Mesendoderm (in vitro differentiated cells): ENCODE results near the gene SLC2A6.
A peak's percentile ranks its signal among the peaks of the same experiment; 100 is the strongest.

ENCODE experiments used
- DNase-seq: peaks from one replicate; pipeline ENCODE4 v3.0.0; 2013
- H2AK5ac ChIP-seq: 2 replicates; pipeline ENCODE4 v1.6.1; 2013; ENCODE audit warnings: low read length, inconsistent platforms
- H2BK120ac ChIP-seq: 2 replicates; pipeline ENCODE4 v1.6.1; 2013; ENCODE audit warnings: low read depth, mild to moderate bottlenecking, low read length, moderate library complexity, mixed read lengths
- H2BK15ac ChIP-seq: replicated peaks from 2 replicates; pipeline ENCODE4 v1.6.1; 2013; ENCODE audit warnings: low read depth, mild to moderate bottlenecking, moderate library complexity
- H2BK5ac ChIP-seq: 2 replicates; pipeline ENCODE4 v1.6.1; 2013; ENCODE audit warnings: low read length, inconsistent platforms
- H3K18ac ChIP-seq: 2 replicates; pipeline ENCODE4 v1.6.1; 2013; ENCODE audit warnings: mild to moderate bottlenecking, low read length, mixed read lengths
- H3K23ac ChIP-seq: one replicate; pipeline ENCODE4 v1.6.1; 2013; ENCODE audit warnings: low read length
- H3K27ac ChIP-seq: 2 replicates; pipeline ENCODE4 v1.5.1; 2013; ENCODE audit warnings: low read depth, mild to moderate bottlenecking, inconsistent platforms, low read length, moderate library complexity
- H3K27me3 ChIP-seq: 2 replicates; pipeline ENCODE4 v1.6.1; 2013; ENCODE audit warnings: low read length, control low read depth, mild to moderate bottlenecking, inconsistent platforms; ENCODE audit not compliant: insufficient read depth, poor library complexity
- H3K36me3 ChIP-seq: 2 replicates; pipeline ENCODE4 v1.6.1; 2013; ENCODE audit warnings: low read length, inconsistent platforms; ENCODE audit not compliant: control insufficient read depth, insufficient read depth
- H3K4ac ChIP-seq: one replicate; pipeline ENCODE4 v1.6.1; 2013; ENCODE audit warnings: low read depth, mild to moderate bottlenecking, low read length, moderate library complexity
- H3K4me1 ChIP-seq: 2 replicates; pipeline ENCODE4 v1.6.1; 2013; ENCODE audit warnings: low read depth, low read length, inconsistent platforms; ENCODE audit not compliant: control insufficient read depth
- H3K4me2 ChIP-seq: 2 replicates; pipeline ENCODE4 v1.6.1; 2013; ENCODE audit warnings: low read length
- H3K4me3 ChIP-seq: 2 replicates; pipeline ENCODE4 v1.5.1; 2013; ENCODE audit warnings: mild to moderate bottlenecking, low read length
- H3K56ac ChIP-seq: one replicate; pipeline ENCODE4 v1.6.1; 2013; ENCODE audit warnings: low read length
- H3K79me1 ChIP-seq: 2 replicates; pipeline ENCODE4 v1.6.1; 2013; ENCODE audit warnings: low read length, inconsistent platforms
- H3K79me2 ChIP-seq: 2 replicates; pipeline ENCODE4 v1.6.1; 2013; ENCODE audit warnings: mild to moderate bottlenecking, low read length; ENCODE audit not compliant: control insufficient read depth, insufficient read depth
- H3K9ac ChIP-seq: 2 replicates; pipeline ENCODE4 v1.6.1; 2013; ENCODE audit warnings: low read length, inconsistent platforms
- H4K5ac ChIP-seq: one replicate; pipeline ENCODE4 v1.6.1; 2013; ENCODE audit warnings: low read length
- H4K8ac ChIP-seq: one replicate; pipeline ENCODE4 v1.6.1; 2013; ENCODE audit warnings: low read depth, mild to moderate bottlenecking, control low read depth, low read length, moderate library complexity
- WGBS: extraction: QIAGEN DNeasy Blood & Tissue Kit; methylation state at CpG from one replicate; pipeline ENCODE4 v1.1.7; 2013; ENCODE audit warnings: low lambda C conversion rate, missing lambda C conversion rate; ENCODE audit not compliant: insufficient coverage; ENCODE audit errors: extremely low coverage; 5-methylcytosine and 5-hydroxymethylcytosine counted together

Gene SLC2A6

DNA sequence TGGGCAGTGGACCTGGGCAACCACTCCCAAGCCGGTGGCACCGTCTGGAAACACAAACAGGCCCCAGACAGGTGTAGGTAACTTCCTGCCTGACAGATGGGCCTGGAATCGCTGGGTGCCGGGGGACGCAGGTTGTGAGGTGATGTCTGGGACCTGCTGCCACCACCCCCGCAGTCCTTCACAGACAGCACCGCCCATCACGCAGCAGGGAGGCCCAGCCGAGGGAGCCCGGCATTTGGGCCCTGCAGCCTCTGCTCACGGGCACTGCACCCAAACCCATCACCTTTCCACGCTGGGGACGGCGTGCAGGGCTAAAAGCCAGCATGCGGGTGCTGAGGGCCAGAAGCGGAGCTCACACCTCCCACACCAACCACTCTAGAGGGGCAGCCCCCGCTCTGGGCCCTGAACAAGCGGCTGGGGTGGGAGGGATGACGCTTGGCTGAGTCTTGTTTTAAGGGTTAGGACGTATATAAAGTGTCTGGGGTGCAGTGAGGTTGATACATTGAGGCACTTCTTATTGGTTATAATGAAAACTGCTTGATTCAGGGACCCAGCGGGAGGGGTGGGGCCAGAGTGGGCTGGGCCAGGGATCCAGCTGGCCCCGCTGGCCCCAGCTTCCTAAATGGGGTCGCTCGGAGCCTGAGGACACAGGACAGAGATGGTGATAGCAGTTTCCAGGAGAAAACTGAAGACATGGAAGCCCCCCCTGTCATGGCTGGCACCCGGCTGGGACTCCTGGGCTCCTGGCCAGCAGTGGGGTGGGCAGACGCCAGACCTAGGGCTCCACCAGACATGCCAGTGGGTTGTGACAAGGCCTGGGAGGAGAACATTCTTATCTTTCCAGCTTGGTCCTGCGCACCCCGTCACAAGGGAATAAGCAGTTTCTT lies 34.6 kb upstream of the SLC2A6 start:
- H4K8ac ChIP-seq: no peak overlapping the region
- H3K23ac ChIP-seq: no peak overlapping the region
- H3K18ac ChIP-seq: no peak overlapping the region
- H3K4me1 ChIP-seq: peaks cover 7% of the 10 kb centered on the region
- peak overlapping the region; percentile 25 for H3K56ac ChIP-seq
- no peak overlapping the region for H2BK5ac ChIP-seq
- DNase-seq: no peak
- H3K27ac ChIP-seq: no peak overlapping the region
- H3K27me3 ChIP-seq: no peaks in the 10 kb centered on the region
- H2BK15ac ChIP-seq: no peak overlapping the region
- H3K79me2 ChIP-seq: no peaks in the 10 kb centered on the region
- no peaks in the 10 kb centered on the region for H3K79me1 ChIP-seq
- WGBS: no CpG with 5 or more reads among the region's 28 CpGs
- no peak overlapping the region for H3K9ac ChIP-seq
- H2AK5ac ChIP-seq: no peak overlapping the region
- no peak overlapping the region for H2BK120ac ChIP-seq
- no peak overlapping the region for H3K4me3 ChIP-seq
- H3K36me3 ChIP-seq: no peaks in the 10 kb centered on the region
- no peak overlapping the region for H3K4ac ChIP-seq
- no peak overlapping the region for H4K5ac ChIP-seq
- H3K4me2 ChIP-seq: no peak overlapping the region

DNA sequence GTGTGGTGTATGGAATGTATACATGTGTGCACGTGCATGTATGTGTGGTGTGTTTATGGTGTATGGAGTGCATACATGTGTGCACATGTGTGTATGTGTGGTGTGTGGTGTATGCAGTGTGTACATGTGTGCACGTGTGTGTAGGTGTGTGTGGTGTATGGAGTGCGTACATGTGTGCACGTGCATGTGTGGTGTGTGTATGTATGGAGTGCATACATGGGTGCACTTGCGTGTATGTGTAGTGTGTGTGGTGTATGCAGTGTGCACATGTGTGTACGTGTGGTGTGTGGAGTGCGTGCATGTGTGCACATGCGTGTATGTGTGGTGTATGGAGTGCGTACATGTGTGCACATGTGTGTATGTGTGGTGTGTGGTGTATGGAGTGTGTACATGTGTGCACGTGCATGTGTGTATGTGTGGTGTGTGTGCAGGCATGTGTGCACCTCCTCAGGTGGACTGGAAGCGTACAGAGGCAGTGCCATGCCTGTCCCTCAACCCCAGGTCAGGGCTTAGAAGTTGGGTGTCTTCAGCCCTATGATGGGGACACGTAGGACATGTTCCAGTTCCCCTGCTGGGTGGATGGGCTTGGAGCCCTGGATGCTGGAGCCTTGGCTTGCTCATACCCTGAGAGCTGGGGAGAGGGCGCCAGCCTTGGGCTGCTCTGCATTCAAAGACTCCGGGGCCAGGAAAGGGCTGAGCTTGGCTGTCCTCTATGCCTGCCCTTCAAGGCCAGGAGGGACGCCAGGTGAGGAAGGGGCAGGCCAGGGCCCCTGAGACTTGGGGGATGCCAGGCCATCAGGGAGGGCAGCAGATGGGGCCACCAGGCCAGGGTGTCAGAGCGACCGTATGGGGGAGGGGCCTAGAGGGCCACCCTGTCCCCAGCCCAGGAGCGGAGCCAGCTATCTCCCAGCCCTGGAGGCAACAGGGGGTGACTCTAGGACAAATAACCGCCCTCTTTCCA lies 33.6 kb upstream of the SLC2A6 start:
- H3K27ac ChIP-seq: no peak overlapping the region
- H3K4me2 ChIP-seq: no peak overlapping the region
- no peaks in the 10 kb centered on the region for H3K79me1 ChIP-seq
- no peaks in the 10 kb centered on the region for H3K79me2 ChIP-seq
- H4K8ac ChIP-seq: no peak overlapping the region
- no peak overlapping the region for H3K4me3 ChIP-seq
- H3K18ac ChIP-seq: no peak overlapping the region
- peaks cover 7% of the 10 kb centered on the region for H3K4me1 ChIP-seq
- H3K9ac ChIP-seq: no peak overlapping the region
- H2AK5ac ChIP-seq: no peak overlapping the region
- WGBS: no CpG with 5 or more reads among the region's 19 CpGs
- H3K36me3 ChIP-seq: no peaks in the 10 kb centered on the region
- H2BK15ac ChIP-seq: no peak overlapping the region
- H3K23ac ChIP-seq: no peak overlapping the region
- no peaks in the 10 kb centered on the region for H3K27me3 ChIP-seq
- H4K5ac ChIP-seq: no peak overlapping the region
- no peak for DNase-seq
- H3K56ac ChIP-seq: no peak overlapping the region
- H3K4ac ChIP-seq: no peak overlapping the region
- no peak overlapping the region for H2BK5ac ChIP-seq
- H2BK120ac ChIP-seq: no peak overlapping the region

DNA sequence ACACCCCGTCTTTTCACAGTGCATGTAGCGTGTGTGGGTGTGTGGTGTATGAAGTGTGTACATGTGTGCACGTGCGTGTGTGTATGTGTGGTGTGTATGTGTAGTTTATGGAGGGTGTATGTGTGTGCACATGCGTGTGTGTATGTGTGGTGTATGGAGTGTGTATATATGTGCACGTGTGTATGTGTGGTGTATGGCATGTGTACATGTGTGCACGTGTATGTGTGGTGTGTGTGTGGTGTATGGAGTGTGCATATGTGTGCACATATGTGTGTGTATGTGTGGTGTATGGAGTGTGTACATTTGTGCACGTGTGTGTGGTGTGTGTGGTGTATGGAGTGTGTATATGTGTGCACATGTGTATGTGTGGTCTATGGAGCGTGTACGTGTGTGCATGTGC lies 32.7 kb upstream of the SLC2A6 start:
- 100% methylated on average over 2 of the region's 10 CpGs for WGBS
- peaks cover 7% of the 10 kb centered on the region for H3K4me1 ChIP-seq
- H2BK15ac ChIP-seq: no peak overlapping the region
- H3K4ac ChIP-seq: no peak overlapping the region
- no peak overlapping the region for H4K8ac ChIP-seq
- no peak for DNase-seq
- H3K27me3 ChIP-seq: no peaks in the 10 kb centered on the region
- H2BK5ac ChIP-seq: no peak overlapping the region
- H3K27ac ChIP-seq: no peak overlapping the region
- H2BK120ac ChIP-seq: no peak overlapping the region
- H3K18ac ChIP-seq: no peak overlapping the region
- H4K5ac ChIP-seq: no peak overlapping the region
- H3K79me2 ChIP-seq: no peaks in the 10 kb centered on the region
- H3K23ac ChIP-seq: no peak overlapping the region
- H3K36me3 ChIP-seq: no peaks in the 10 kb centered on the region
- H3K79me1 ChIP-seq: no peaks in the 10 kb centered on the region
- H3K4me3 ChIP-seq: no peak overlapping the region
- H2AK5ac ChIP-seq: no peak overlapping the region
- H3K9ac ChIP-seq: no peak overlapping the region
- H3K4me2 ChIP-seq: no peak overlapping the region
- no peak overlapping the region for H3K56ac ChIP-seq

DNA sequence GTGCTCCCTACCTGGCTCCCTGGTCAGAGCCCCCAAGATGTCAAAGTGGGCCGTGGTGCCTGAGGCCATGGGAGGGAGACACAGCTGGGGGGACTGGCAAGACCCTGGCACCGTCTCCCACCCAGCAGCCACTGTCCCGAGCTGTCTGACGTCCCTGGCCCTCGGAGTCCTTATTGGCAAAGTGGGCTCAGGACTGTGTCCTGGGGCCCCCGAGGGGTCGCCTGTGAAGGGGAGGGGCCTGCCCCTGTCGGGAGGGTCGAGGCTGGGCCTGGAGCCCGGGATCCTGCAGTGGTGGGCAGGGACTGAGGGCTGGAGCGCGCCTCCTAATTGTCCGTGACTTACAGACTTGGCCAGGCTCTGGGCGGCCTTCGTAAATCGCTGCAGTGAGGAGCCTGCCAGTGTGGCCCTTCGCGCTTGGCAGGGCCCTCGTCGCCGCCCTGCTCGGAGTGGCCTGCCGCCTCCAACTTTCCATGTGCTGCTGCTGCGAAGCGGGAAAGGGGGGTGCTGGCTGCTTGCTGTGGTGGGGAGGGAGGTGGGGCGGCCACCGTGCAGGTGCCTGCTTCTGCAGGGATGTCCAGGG lies 32.1 kb upstream of the SLC2A6 start:
- Histone ChIP-seq H3K4me2 (no peak overlapping the region), H2BK5ac (no peak overlapping the region), H3K27ac (no peak overlapping the region), H3K36me3 (no peaks in the 10 kb centered on the region), H3K27me3 (no peaks in the 10 kb centered on the region), H3K9ac (no peak overlapping the region), H4K5ac (no peak overlapping the region), H3K4me3 (no peak overlapping the region), H2BK120ac (no peak overlapping the region), H3K56ac (no peak overlapping the region), H2AK5ac (no peak overlapping the region), H3K23ac (no peak overlapping the region), H3K4ac (no peak overlapping the region), H3K18ac (no peak overlapping the region), H4K8ac (no peak overlapping the region), H2BK15ac (no peak overlapping the region), H3K79me2 (no peaks in the 10 kb centered on the region), H3K4me1 (peaks cover 7% of the 10 kb centered on the region), H3K79me1 (no peaks in the 10 kb centered on the region)
- no peak for DNase-seq
- no CpG with 5 or more reads among the region's 27 CpGs for WGBS

DNA sequence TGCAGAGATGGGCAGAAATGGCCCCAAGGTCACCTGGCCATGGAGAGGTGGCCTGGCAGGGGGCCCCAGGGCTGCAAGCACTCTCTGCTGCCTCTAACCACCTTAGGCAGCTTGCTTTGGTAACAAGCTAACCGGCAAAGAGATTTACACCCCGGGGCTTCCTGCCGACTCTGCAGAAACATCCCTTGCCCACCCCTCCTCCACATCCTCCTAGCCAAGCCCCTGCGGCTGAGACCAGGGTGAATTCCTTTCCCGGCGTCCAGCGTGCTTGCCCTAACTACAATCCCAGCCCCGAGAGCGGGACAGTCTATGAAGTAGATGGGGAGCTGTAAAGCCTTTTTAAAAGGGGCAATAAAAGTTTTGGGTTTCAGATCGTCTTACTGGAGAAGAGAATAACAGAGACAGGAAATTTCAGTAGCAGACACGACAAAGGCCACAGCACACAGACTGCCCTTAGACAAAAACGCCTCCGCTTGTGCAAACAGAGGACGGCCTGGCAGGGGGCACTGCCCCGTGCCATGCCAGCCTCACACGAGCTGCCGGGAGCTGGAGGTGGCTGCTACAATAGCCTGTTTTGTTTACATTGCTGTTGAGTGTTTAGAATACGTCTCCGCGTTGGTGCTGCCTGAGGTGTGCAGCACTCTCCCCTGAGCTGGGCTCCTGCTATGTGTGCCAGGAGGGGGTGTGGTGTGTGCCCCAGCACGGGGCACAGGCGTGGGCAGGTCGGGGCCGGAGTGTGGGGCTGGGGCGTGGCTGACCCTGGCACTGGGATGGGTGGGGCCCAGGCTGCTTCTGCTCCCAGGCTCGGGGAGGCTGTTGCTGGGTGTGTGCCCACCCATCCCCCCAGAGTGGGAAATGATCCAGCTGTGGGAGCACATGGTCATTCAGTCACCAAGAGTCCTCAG lies 30.5 kb upstream of the SLC2A6 start:
- no CpG with 5 or more reads among the region's 26 CpGs for WGBS
- H2BK120ac ChIP-seq: no peak overlapping the region
- peak overlapping the region; percentile 54 for H3K56ac ChIP-seq
- H3K79me1 ChIP-seq: no peaks in the 10 kb centered on the region
- no peak overlapping the region for H3K4me3 ChIP-seq
- peak; percentile 93 for DNase-seq
- no peaks in the 10 kb centered on the region for H3K27me3 ChIP-seq
- H2BK15ac ChIP-seq: no peak overlapping the region
- H3K4me2 ChIP-seq: peak overlapping the region; percentile 37
- no peak overlapping the region for H3K4ac ChIP-seq
- H3K36me3 ChIP-seq: no peaks in the 10 kb centered on the region
- H3K18ac ChIP-seq: no peak overlapping the region
- peaks cover 7% of the 10 kb centered on the region for H3K4me1 ChIP-seq
- no peak overlapping the region for H2AK5ac ChIP-seq
- H4K5ac ChIP-seq: no peak overlapping the region
- peak overlapping the region; percentile 22 for H3K27ac ChIP-seq
- no peak overlapping the region for H4K8ac ChIP-seq
- H3K79me2 ChIP-seq: no peaks in the 10 kb centered on the region
- H3K23ac ChIP-seq: no peak overlapping the region
- peak overlapping the region; percentile 6 for H3K9ac ChIP-seq
- H2BK5ac ChIP-seq: no peak overlapping the region
